Measurements from ENCODE around the gene PRSS12. TPM values are rescaled to one million over a fixed set of nuclear protein-coding genes. Genes with fewer than 3 reads are reported as not detected.

PRSS12 gene
- polyA plus RNA-seq, 1 donor from 2014 or later = 1.1 TPM

DNA sequence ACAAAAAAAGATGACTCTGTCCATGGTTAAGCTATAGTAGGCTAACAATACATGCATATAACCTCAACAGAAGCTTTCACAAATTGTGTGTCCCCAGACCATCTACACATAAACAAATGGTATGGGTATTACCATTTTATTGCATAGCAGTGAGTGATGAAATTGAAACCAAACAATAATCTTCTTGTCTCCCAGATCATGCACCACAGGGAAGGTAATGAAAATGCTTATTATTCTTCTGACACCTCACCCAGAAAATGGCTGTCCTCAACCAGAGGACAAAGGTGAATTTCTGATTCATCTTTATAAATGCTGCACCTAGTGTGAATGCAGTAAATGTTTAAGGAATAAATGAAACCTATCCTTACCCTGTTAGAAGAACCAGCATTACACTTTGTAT is 8.0 kb downstream of the PRSS12 start:
- Histone ChIP-seq H3K27ac (ENCODE audit: low read length) (peak overlapping the region; percentile 21), H3K4me3 (ENCODE audit: low read length) (no peak overlapping the region), H3K9me3 (ENCODE audit: low read length) (no peaks in the 10 kb centered on the region), H3K9me2 (ENCODE audit: insufficient read depth, low read length) (no peaks in the 10 kb centered on the region), H3K9ac (ENCODE audit: low read length) (no peak overlapping the region), H3K27me3 (ENCODE audit: insufficient read depth, low read depth, low read length) (no peaks in the 10 kb centered on the region), H3K4me2 (ENCODE audit: low read length) (no peak overlapping the region), H3F3A (ENCODE audit: insufficient read depth, low read length, poor library complexity, severe bottlenecking) (no peaks in the 10 kb centered on the region), H4K20me1 (ENCODE audit: insufficient read depth) (no peaks in the 10 kb centered on the region), H3K79me2 (replicated peaks; ENCODE audit: insufficient read depth, low read length) (no peaks in the 10 kb centered on the region), H2AFZ (ENCODE audit: low read depth, low read length) (no peak overlapping the region), H3K36me3 (ENCODE audit: insufficient read depth, low read length) (no peaks in the 10 kb centered on the region)
- TF ChIP-seq EP300 (conservative IDR thresholded peaks at IDR 0.05; ENCODE audit: poor library complexity, severe bottlenecking) (peak; percentile 82), RAD21 (conservative IDR thresholded peaks at IDR 0.05) (no peak), POLR2AphosphoS5 (IDR thresholded peaks at IDR 0.05) (peak; percentile 74)

DNA sequence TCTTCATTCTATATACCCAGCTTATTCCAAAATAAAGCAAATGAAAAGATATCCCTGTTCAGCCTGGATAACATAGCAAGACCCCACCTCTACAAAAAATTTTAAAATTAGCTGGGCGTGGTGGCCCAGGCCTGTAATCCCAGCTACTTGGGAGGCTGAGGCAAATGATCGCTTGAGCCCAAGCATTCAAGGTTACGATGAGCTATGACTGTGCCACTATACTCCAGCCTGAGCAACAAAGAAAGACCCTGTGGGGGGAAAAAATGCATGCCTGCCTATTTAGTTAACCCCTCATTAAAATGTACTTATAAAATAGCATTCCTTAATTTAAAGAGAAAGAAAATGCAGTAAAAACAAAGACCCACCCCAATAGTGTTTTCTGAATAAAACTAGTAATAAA is 9.3 kb downstream of the PRSS12 start:
- no peak overlapping the region for H3K9ac ChIP-seq (ENCODE audit: low read length)
- no peaks in the 10 kb centered on the region for H3K9me3 ChIP-seq (ENCODE audit: low read length)
- TF ChIP-seq, protein P1, sequence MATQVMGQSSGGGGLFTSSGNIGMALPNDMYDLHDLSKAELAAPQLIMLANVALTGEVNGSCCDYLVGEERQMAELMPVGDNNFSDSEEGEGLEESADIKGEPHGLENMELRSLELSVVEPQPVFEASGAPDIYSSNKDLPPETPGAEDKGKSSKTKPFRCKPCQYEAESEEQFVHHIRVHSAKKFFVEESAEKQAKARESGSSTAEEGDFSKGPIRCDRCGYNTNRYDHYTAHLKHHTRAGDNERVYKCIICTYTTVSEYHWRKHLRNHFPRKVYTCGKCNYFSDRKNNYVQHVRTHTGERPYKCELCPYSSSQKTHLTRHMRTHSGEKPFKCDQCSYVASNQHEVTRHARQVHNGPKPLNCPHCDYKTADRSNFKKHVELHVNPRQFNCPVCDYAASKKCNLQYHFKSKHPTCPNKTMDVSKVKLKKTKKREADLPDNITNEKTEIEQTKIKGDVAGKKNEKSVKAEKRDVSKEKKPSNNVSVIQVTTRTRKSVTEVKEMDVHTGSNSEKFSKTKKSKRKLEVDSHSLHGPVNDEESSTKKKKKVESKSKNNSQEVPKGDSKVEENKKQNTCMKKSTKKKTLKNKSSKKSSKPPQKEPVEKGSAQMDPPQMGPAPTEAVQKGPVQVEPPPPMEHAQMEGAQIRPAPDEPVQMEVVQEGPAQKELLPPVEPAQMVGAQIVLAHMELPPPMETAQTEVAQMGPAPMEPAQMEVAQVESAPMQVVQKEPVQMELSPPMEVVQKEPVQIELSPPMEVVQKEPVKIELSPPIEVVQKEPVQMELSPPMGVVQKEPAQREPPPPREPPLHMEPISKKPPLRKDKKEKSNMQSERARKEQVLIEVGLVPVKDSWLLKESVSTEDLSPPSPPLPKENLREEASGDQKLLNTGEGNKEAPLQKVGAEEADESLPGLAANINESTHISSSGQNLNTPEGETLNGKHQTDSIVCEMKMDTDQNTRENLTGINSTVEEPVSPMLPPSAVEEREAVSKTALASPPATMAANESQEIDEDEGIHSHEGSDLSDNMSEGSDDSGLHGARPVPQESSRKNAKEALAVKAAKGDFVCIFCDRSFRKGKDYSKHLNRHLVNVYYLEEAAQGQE (IDR thresholded peaks at IDR 0.05; ENCODE audit: borderline replicate concordance) = no peak
- TF ChIP-seq EZH2 (IDR thresholded peaks at IDR 0.05; ENCODE audit: borderline replicate concordance, insufficient read depth, low read length, poor library complexity, severe bottlenecking) = no peak
- no peak for TF ChIP-seq POLR2AphosphoS5 (IDR thresholded peaks at IDR 0.05)
- TF ChIP-seq RAD21 (conservative IDR thresholded peaks at IDR 0.05) = no peak
- TF ChIP-seq TAF1 (IDR thresholded peaks at IDR 0.05; ENCODE audit: low read depth) = no peak
- TF ChIP-seq MXI1 (conservative IDR thresholded peaks at IDR 0.05; ENCODE audit: poor library complexity, severe bottlenecking) = no peak
- no peak for TF ChIP-seq SMC3 (conservative IDR thresholded peaks at IDR 0.05; ENCODE audit: poor library complexity)
- TF ChIP-seq, protein P2, sequence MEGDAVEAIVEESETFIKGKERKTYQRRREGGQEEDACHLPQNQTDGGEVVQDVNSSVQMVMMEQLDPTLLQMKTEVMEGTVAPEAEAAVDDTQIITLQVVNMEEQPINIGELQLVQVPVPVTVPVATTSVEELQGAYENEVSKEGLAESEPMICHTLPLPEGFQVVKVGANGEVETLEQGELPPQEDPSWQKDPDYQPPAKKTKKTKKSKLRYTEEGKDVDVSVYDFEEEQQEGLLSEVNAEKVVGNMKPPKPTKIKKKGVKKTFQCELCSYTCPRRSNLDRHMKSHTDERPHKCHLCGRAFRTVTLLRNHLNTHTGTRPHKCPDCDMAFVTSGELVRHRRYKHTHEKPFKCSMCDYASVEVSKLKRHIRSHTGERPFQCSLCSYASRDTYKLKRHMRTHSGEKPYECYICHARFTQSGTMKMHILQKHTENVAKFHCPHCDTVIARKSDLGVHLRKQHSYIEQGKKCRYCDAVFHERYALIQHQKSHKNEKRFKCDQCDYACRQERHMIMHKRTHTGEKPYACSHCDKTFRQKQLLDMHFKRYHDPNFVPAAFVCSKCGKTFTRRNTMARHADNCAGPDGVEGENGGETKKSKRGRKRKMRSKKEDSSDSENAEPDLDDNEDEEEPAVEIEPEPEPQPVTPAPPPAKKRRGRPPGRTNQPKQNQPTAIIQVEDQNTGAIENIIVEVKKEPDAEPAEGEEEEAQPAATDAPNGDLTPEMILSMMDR (IDR thresholded peaks at IDR 0.05; ENCODE audit: poor library complexity, severe bottlenecking) = no peak
- no peak for TF ChIP-seq EP300 (conservative IDR thresholded peaks at IDR 0.05; ENCODE audit: poor library complexity, severe bottlenecking)
- H3K4me3 ChIP-seq (ENCODE audit: low read length) = no peak overlapping the region
- no peaks in the 10 kb centered on the region for H3F3A ChIP-seq (ENCODE audit: insufficient read depth, low read length, poor library complexity, severe bottlenecking)
- no peaks in the 10 kb centered on the region for H3K79me2 ChIP-seq (replicated peaks; ENCODE audit: insufficient read depth, low read length)
- no peaks in the 10 kb centered on the region for H3K27me3 ChIP-seq (ENCODE audit: insufficient read depth, low read depth, low read length)
- H2AFZ ChIP-seq (ENCODE audit: low read depth, low read length) = no peak overlapping the region
- no peak overlapping the region for H3K4me2 ChIP-seq (ENCODE audit: low read length)
- no peaks in the 10 kb centered on the region for H3K36me3 ChIP-seq (ENCODE audit: insufficient read depth, low read length)
- no peaks in the 10 kb centered on the region for H4K20me1 ChIP-seq (ENCODE audit: insufficient read depth)
- no peaks in the 10 kb centered on the region for H3K9me2 ChIP-seq (ENCODE audit: insufficient read depth, low read length)
- H3K27ac ChIP-seq (ENCODE audit: low read length) = no peak overlapping the region

DNA sequence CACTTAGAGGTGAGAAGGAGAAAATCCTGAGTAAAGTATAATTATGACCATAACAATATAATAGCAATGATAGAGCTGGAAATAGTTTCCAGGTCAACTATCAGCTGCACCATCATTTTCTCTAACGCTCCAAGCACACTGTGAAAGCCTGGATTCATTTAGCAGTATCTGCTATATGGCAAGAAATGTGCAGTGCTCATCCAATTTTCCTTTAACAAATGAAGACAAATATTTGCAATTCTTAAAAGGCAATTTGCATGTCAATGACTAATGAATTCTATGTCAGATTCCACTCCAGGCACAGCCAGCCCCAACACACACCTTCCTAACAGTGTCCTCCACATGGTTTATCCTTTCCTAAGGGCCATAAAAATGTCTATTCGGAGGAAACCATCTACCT is 12.7 kb downstream of the PRSS12 start:
- Histone ChIP-seq H3K9me3 (ENCODE audit: low read length) (no peaks in the 10 kb centered on the region), H4K20me1 (ENCODE audit: insufficient read depth) (no peaks in the 10 kb centered on the region), H3K27ac (ENCODE audit: low read length) (no peak overlapping the region), H3K4me3 (ENCODE audit: low read length) (no peak overlapping the region), H2AFZ (ENCODE audit: low read depth, low read length) (no peak overlapping the region), H3K9me2 (ENCODE audit: insufficient read depth, low read length) (no peaks in the 10 kb centered on the region), H3F3A (ENCODE audit: insufficient read depth, low read length, poor library complexity, severe bottlenecking) (no peaks in the 10 kb centered on the region), H3K79me2 (replicated peaks; ENCODE audit: insufficient read depth, low read length) (no peaks in the 10 kb centered on the region), H3K9ac (ENCODE audit: low read length) (no peak overlapping the region), H3K4me2 (ENCODE audit: low read length) (no peak overlapping the region), H3K27me3 (ENCODE audit: insufficient read depth, low read depth, low read length) (no peaks in the 10 kb centered on the region), H3K36me3 (ENCODE audit: insufficient read depth, low read length) (no peaks in the 10 kb centered on the region)
- TF ChIP-seq, protein P1 (IDR thresholded peaks at IDR 0.05; ENCODE audit: borderline replicate concordance) = no peak
- TF ChIP-seq POLR2AphosphoS5 (IDR thresholded peaks at IDR 0.05) (no peak), SMC3 (conservative IDR thresholded peaks at IDR 0.05; ENCODE audit: poor library complexity) (no peak), TAF1 (IDR thresholded peaks at IDR 0.05; ENCODE audit: low read depth) (no peak), EP300 (conservative IDR thresholded peaks at IDR 0.05; ENCODE audit: poor library complexity, severe bottlenecking) (no peak), RAD21 (conservative IDR thresholded peaks at IDR 0.05) (no peak), EZH2 (IDR thresholded peaks at IDR 0.05; ENCODE audit: borderline replicate concordance, insufficient read depth, low read length, poor library complexity, severe bottlenecking) (no peak), MXI1 (conservative IDR thresholded peaks at IDR 0.05; ENCODE audit: poor library complexity, severe bottlenecking) (no peak)
- TF ChIP-seq, protein P2 (IDR thresholded peaks at IDR 0.05; ENCODE audit: poor library complexity, severe bottlenecking) = no peak

All from neural cell (in vitro differentiated cells).